ENCODE measurements around the gene ADCY3.

The ADCY3 gene

GRCh38 chr2:24891201-24891600, 28.8 kb downstream of the ADCY3 start:
- TF ChIP-seq ZFX (IDR thresholded peaks at IDR 0.05) = no peak
- TF ChIP-seq, protein P1, sequence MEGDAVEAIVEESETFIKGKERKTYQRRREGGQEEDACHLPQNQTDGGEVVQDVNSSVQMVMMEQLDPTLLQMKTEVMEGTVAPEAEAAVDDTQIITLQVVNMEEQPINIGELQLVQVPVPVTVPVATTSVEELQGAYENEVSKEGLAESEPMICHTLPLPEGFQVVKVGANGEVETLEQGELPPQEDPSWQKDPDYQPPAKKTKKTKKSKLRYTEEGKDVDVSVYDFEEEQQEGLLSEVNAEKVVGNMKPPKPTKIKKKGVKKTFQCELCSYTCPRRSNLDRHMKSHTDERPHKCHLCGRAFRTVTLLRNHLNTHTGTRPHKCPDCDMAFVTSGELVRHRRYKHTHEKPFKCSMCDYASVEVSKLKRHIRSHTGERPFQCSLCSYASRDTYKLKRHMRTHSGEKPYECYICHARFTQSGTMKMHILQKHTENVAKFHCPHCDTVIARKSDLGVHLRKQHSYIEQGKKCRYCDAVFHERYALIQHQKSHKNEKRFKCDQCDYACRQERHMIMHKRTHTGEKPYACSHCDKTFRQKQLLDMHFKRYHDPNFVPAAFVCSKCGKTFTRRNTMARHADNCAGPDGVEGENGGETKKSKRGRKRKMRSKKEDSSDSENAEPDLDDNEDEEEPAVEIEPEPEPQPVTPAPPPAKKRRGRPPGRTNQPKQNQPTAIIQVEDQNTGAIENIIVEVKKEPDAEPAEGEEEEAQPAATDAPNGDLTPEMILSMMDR (conservative IDR thresholded peaks at IDR 0.05) = no peak
- no peak overlapping the region for H3K27ac ChIP-seq

DNA sequence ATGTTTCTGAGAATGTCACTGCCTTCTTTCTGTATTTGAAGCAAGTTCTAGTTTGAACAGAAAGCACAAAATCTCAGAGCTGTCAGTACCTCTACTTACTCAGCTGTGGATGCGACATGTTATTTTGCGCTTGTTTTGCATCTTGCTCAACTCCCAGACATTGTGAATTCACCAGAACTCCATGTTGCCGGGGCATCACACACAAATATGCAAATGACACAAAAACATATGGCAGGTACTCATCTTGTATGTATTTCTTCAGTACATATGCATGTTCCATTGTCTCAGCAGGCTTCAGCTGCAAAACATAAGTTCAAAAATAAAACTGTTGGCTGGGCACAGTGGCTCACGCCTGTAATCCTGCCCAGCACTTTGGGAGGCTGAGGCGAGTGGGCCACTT, 30.8 kb downstream of the ADCY3 start:
- no peak for TF ChIP-seq ZFX (IDR thresholded peaks at IDR 0.05)
- TF ChIP-seq, protein P1 (conservative IDR thresholded peaks at IDR 0.05) = no peak
- no peak overlapping the region for H3K27ac ChIP-seq

GRCh38 chr2:24888177-24888576, 31.9 kb downstream of the ADCY3 start:
- TF ChIP-seq, protein P1 (conservative IDR thresholded peaks at IDR 0.05) = no peak
- no peak for TF ChIP-seq ZFX (IDR thresholded peaks at IDR 0.05)
- no peak overlapping the region for H3K27ac ChIP-seq

DNA sequence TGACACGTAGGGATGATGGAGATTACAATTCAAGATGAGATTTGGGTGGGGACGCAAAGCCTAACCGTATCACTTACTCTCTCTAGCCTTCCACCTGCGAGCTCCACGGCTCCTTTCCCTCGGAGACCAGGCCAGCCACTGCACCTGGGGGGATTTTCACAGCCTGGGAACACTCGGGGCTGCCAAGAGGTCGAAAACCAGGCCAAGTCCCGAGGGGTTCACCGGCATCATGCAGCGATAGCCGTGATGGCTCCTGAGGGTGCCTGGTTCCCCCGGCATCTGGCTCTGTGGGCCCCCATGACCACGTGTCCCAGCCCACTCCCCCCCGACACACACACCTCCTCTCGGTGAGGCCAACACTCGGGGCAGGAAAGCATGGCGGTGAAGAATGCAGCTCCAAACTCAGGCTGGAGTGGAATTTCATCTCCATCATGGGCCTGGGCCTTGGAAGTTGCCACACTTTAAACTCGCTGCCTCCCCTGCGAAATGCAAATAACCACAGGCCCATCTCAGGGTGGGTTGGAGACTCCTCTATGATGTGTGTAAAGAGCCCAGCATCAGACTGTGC, 32.6 kb downstream of the ADCY3 start:
- no peak for TF ChIP-seq ZFX (IDR thresholded peaks at IDR 0.05)
- TF ChIP-seq, protein P1 (conservative IDR thresholded peaks at IDR 0.05) = no peak
- H3K27ac ChIP-seq = no peak overlapping the region

- H3K27ac ChIP-seq = no peak overlapping the region
- TF ChIP-seq ZFX (IDR thresholded peaks at IDR 0.05) = no peak
- TF ChIP-seq, protein P1 (conservative IDR thresholded peaks at IDR 0.05) = no peak
Observed at GRCh38 chr2:24886691-24887304, 33.2 kb downstream of the ADCY3 start.

DNA sequence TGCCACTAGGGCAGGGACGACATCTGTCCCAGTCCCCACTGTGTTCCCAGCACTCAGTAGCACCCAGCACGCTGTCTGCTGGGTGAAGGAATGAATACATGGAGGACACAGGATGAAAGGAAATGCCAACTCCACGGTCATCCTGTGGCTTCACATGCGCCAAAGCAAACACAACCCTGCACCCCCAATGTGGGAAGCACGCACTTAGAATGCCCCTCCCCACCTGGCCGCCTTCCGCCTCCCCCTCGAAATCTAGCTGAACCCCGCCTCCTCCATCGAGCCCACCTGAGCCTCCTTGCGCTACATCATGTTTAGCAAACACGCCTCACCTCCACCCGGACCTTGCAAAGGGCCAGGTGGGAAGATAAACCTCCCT, 33.9 kb downstream of the ADCY3 start:
- TF ChIP-seq ZFX (IDR thresholded peaks at IDR 0.05) = no peak
- TF ChIP-seq, protein P1 (conservative IDR thresholded peaks at IDR 0.05) = no peak
- no peak overlapping the region for H3K27ac ChIP-seq

DNA sequence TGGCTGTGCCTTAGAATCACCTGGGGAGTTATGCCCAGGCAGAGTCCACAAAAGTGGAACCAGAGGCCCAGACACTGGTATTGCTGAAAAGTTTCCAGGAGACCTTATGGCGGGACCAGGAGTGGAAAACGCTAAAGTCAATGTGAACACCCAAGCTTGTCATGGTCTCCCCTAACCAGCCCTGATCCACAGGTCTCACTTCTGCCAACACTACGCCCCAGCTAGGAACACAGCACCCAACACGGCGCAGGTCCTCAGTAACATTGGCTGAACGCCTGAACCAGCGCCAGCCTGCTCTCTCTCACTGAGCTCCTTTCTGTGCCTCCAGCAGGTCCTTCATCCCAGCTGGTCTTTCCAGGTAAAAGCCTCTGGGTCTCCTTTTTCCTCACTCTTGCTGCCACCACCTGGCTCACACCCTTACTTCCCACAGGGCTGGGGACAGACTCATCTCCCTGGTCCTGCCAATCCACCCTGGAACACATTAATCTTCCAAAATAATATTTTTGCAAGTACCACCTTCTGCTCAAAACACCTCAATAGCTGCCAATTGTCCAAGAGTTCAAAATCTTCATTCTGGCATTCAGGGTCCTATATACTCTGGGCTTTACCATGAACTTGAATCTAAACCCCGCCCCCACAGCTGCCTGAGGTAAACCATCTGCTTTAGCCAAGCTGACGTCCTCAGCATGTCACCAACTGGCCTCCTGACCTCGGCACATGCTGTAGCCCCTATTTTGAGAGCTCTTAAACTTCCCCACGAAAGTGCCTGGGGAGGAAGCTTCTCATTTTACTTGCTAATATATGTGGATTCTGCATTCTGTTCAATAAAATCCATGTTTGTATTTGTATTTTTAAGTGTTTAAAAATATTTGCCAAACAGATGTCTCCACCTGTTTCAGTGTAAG, 34.6 kb downstream of the ADCY3 start:
- no peak for TF ChIP-seq ZFX (IDR thresholded peaks at IDR 0.05)
- TF ChIP-seq, protein P1 (conservative IDR thresholded peaks at IDR 0.05) = no peak
- H3K27ac ChIP-seq = peak overlapping the region; percentile 48

All from C4-2B (cell line).